Neural crest cell (in vitro differentiated cells): ENCODE measurements around the gene STIP1. TPM values are rescaled to one million over a fixed set of nuclear protein-coding genes. Genes with fewer than 3 reads are reported as not detected.
A peak's percentile ranks its signal among the peaks of the same experiment; 100 is the strongest.

Source experiments
- DNase-seq: peaks from one replicate; pipeline ENCODE4 v3.0.0; 2021; ENCODE audit warnings: low read depth, mixed read lengths, low spot score
- H3K27ac Mint-ChIP-seq: one replicate; pipeline ENCODE4 v1.8.0; 2021; ENCODE audit warnings: mild to moderate bottlenecking, mixed read lengths; ENCODE audit not compliant: unreplicated experiment
- H3K27me3 Mint-ChIP-seq: 2 replicates; pipeline ENCODE4 v1.8.0; 2021; ENCODE audit warnings: low read depth, mild to moderate bottlenecking, mixed read lengths
- H3K36me3 Mint-ChIP-seq: 2 replicates; pipeline ENCODE4 v1.8.0; 2021; ENCODE audit warnings: low read depth, mild to moderate bottlenecking, mixed read lengths
- H3K4me1 Mint-ChIP-seq: 2 replicates; pipeline ENCODE4 v1.8.0; 2021; ENCODE audit warnings: mixed read lengths
- H3K4me3 Mint-ChIP-seq: one replicate; pipeline ENCODE4 v1.8.0; 2021; ENCODE audit warnings: mild to moderate bottlenecking, mixed read lengths
- H3K9me3 Mint-ChIP-seq: 2 replicates; pipeline ENCODE4 v1.8.0; 2021; ENCODE audit warnings: mixed read lengths
- total RNA-seq: library from RNA; stranded (reverse); gene quantifications from 2 replicates; pipeline ENCODE4 v1.2.1, GENCODE V29; 2021
- TF ChIP-seq, protein P1 (sequence below): fragments of 200-600 bp; sonication (generic); conservative IDR thresholded peaks from 2 replicates; pipeline ENCODE4 v1.5.0; 2021; ENCODE audit warnings: antibody characterized with exemption, mild to moderate bottlenecking

Gene STIP1
- total RNA-seq, 1 donor from 2014 or later: 296 TPM

DNA sequence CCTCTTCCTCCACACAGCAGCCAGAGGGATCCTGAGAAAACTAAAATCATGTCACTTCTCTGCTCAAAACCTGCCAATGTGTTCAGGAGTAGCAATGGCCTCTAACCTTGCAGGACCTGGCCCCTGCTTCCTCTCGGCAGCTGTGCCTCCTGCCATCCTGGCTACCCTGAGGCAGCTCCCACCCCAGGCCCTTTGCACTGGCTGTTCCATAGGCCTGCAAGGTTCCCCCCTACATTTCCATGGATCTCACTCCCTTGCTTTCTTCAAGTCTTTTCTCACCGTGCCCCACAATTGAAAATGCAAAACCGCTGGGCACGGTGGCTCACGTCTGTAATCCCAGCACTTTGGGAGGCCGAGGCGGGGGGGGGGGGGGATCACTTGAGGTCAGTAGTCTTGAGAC lies 2.1 kb upstream of the STIP1 start:
- no peaks in the 10 kb centered on the region for H3K27me3 Mint-ChIP-seq
- peaks cover 44% of the 10 kb centered on the region for H3K4me1 Mint-ChIP-seq
- H3K9me3 Mint-ChIP-seq: no peaks in the 10 kb centered on the region
- peaks cover 5% of the 10 kb centered on the region for H3K36me3 Mint-ChIP-seq
- DNase-seq: no peak
- TF ChIP-seq, protein P1, sequence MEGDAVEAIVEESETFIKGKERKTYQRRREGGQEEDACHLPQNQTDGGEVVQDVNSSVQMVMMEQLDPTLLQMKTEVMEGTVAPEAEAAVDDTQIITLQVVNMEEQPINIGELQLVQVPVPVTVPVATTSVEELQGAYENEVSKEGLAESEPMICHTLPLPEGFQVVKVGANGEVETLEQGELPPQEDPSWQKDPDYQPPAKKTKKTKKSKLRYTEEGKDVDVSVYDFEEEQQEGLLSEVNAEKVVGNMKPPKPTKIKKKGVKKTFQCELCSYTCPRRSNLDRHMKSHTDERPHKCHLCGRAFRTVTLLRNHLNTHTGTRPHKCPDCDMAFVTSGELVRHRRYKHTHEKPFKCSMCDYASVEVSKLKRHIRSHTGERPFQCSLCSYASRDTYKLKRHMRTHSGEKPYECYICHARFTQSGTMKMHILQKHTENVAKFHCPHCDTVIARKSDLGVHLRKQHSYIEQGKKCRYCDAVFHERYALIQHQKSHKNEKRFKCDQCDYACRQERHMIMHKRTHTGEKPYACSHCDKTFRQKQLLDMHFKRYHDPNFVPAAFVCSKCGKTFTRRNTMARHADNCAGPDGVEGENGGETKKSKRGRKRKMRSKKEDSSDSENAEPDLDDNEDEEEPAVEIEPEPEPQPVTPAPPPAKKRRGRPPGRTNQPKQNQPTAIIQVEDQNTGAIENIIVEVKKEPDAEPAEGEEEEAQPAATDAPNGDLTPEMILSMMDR: no peak
- peak overlapping the region; percentile 64 for H3K4me3 Mint-ChIP-seq
- no peak overlapping the region for H3K27ac Mint-ChIP-seq

DNA sequence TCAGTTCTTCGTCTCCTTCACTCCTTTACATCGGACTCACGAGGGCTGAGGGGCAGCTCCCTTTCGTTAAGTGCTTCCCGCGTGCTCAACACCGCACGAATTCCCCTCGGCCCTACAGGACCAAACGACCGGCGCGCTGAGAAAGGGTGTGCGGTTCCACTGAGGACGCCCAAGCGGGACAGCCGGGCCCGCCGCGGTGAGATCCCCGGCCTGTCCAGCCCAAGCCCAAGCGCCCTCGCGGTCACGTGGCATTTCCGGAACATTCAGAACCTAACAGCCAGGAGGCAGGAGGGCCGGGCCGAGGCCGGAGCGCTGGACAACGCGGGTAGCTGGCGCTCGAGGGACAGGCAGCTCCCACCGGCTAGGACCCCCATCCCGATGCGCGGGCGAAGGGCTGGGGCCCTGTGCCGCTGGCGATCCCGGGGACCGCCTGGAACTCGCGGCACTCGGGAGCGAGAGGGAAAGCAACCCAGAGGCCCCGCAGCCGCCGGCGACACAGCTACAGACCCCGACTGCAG lies 737 bp upstream of the STIP1 start:
- DNase-seq: no peak
- peak overlapping the region; percentile 99 for H3K27ac Mint-ChIP-seq
- TF ChIP-seq, protein P1: peak; percentile 52
- peaks cover 8% of the 10 kb centered on the region for H3K36me3 Mint-ChIP-seq
- H3K4me3 Mint-ChIP-seq: peak overlapping the region; percentile 98
- H3K27me3 Mint-ChIP-seq: no peaks in the 10 kb centered on the region
- no peaks in the 10 kb centered on the region for H3K9me3 Mint-ChIP-seq
- H3K4me1 Mint-ChIP-seq: peaks cover 47% of the 10 kb centered on the region

DNA sequence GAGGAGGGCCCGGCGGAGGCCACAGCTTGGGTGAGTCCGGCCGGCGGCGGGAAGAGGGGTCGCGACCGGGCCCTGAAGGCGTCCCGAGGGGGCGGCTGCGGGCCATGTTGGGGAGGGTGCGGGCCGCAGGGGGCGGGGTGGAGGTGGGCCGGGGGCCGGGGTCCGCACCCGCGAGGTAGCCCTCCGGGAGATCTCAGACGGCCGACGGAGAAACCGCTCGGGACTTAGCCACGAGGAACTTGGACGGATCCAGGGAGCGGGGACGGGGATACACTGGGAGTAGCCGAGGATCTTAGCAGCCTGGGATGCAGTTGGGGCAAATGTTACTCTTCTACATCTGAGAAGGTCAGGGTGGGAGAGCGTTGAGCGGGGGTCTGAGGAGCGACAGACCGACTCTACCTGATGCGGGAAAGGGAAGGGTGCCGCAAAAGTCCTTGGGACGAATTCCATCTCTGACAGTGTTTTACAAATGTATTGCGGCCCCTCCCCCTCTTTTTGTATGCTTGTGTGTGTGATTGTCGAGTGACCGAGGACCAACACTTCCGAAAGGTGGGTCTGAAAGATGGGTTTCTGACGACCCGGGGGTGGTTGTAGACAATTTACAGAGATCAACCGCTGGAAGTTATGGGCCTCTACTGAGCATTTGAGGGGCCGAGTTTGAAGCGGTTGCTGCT lies 658 bp downstream of the STIP1 start:
- TF ChIP-seq, protein P1: no peak
- Mint-ChIP-seq H3K27me3 (no peaks in the 10 kb centered on the region), H3K4me3 (no peak overlapping the region)

DNA sequence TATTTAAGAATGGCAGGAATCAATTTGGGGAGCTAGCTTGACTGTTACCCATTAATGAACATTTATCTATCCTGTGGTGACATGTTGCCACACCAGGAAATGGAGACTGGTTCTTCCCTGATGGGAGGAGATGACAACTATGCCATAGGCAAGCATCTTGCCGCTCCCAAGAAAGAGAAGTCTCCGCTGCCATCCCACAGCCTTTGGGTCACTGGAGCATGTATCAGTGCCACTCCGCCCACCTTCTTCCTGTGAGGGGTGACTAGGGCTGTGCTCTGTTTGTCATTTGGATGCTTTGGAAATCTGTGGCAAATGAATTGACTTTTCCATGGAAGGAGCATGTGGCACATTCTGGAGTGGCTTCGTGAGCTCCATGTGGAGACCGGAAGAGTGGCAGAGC lies 6.5 kb downstream of the STIP1 start:
- TF ChIP-seq, protein P1: no peak
- Mint-ChIP-seq H3K27me3 (no peaks in the 10 kb centered on the region), H3K9me3 (no peaks in the 10 kb centered on the region), H3K36me3 (peaks cover 24% of the 10 kb centered on the region), H3K4me1 (peaks cover 8% of the 10 kb centered on the region), H3K4me3 (no peak overlapping the region), H3K27ac (peak overlapping the region; percentile 43)
- DNase-seq: no peak

More for the DNA sequence above, 658 bp downstream of the STIP1 start:
- Mint-ChIP-seq H3K9me3 (no peaks in the 10 kb centered on the region), H3K4me1 (peaks cover 36% of the 10 kb centered on the region), H3K36me3 (peaks cover 11% of the 10 kb centered on the region), H3K27ac (no peak overlapping the region)
- DNase-seq: no peak

DNA sequence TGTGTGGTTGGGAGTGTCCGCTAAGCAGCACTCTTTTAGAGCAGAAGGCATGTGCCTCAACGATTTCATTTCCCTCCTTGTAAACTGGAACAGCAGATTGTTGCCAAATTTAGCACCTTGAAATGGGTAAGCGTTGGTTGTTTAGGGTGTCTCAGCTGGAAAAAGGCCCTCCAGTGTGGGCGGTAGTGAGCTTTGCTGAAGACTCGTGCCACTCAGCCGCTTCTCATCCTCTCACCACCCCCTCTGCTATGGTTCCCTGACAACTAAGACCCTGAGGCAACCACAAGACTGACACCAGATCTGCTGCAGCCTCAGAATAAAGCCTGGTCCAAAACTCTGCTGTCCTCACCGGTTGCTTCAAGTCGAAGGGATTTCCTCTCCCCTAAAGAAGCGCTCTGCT lies 10.7 kb downstream of the STIP1 start:
- H3K27me3 Mint-ChIP-seq: no peaks in the 10 kb centered on the region
- no peak overlapping the region for H3K4me3 Mint-ChIP-seq
- TF ChIP-seq, protein P1: no peak
- peaks cover 4% of the 10 kb centered on the region for H3K4me1 Mint-ChIP-seq
- DNase-seq: no peak
- peaks cover 26% of the 10 kb centered on the region for H3K36me3 Mint-ChIP-seq
- no peak overlapping the region for H3K27ac Mint-ChIP-seq
- no peaks in the 10 kb centered on the region for H3K9me3 Mint-ChIP-seq
